ENCODE measurements around the gene DAP.
"Not testable (repeated sequence)": the region's sequence is repeated elsewhere in the genome, so short reads cannot be mapped to it uniquely, and the experiment has no call there.

Gene DAP

GRCh38 chr5:10734037-10734709 lies 26.9 kb downstream of the DAP start:
- DNase-seq (ENCODE audit: low spot score) = no peak

GRCh38 chr5:10733426-10733825 lies 27.6 kb downstream of the DAP start:
- no peak for DNase-seq (ENCODE audit: low spot score)

GRCh38 chr5:10731913-10732312 lies 29.1 kb downstream of the DAP start:
- DNase-seq (ENCODE audit: low spot score) = no peak

- no peak for DNase-seq (ENCODE audit: low spot score)
Measured at GRCh38 chr5:10730043-10730351, 31.0 kb downstream of the DAP start.

GRCh38 chr5:10729320-10730042 lies 31.6 kb downstream of the DAP start:
- DNase-seq (ENCODE audit: low spot score) = no peak

- no peak for DNase-seq (ENCODE audit: low spot score)
Measured at GRCh38 chr5:10728679-10729078, 32.4 kb downstream of the DAP start.

GRCh38 chr5:10727861-10728260 lies 33.2 kb downstream of the DAP start:
- no peak for DNase-seq (ENCODE audit: low spot score)

- DNase-seq (ENCODE audit: low spot score) = no peak
Measured at GRCh38 chr5:10726913-10727517, 34.0 kb downstream of the DAP start.

- no peak for DNase-seq (ENCODE audit: low spot score)
Measured at GRCh38 chr5:10726179-10726912, 34.7 kb downstream of the DAP start.

GRCh38 chr5:10725636-10726035 lies 35.4 kb downstream of the DAP start:
- no peak for DNase-seq (ENCODE audit: low spot score)

- DNase-seq (ENCODE audit: low spot score) = no peak
Measured at GRCh38 chr5:10724781-10725507, 36.1 kb downstream of the DAP start.

- no peak for DNase-seq (ENCODE audit: low spot score)
Measured at GRCh38 chr5:10723514-10723913, 37.5 kb downstream of the DAP start.

GRCh38 chr5:10720766-10721165 lies 40.3 kb downstream of the DAP start:
- DNase-seq (ENCODE audit: low spot score) = not testable (repeated sequence)

- DNase-seq (ENCODE audit: low spot score) = no peak
Measured at GRCh38 chr5:10719965-10720364, 41.1 kb downstream of the DAP start.

- DNase-seq (ENCODE audit: low spot score) = not testable (repeated sequence)
Measured at GRCh38 chr5:10718617-10719016, 42.4 kb downstream of the DAP start.

GRCh38 chr5:10716825-10717224 lies 44.2 kb downstream of the DAP start:
- not testable (repeated sequence) for DNase-seq (ENCODE audit: low spot score)

- DNase-seq (ENCODE audit: low spot score) = no peak
Measured at GRCh38 chr5:10715605-10716290, 45.3 kb downstream of the DAP start.

- no peak for DNase-seq (ENCODE audit: low spot score)
Measured at GRCh38 chr5:10712574-10713366, 48.3 kb downstream of the DAP start.

- DNase-seq (ENCODE audit: low spot score) = no peak
Measured at GRCh38 chr5:10711562-10711961, 49.5 kb downstream of the DAP start.

- DNase-seq (ENCODE audit: low spot score) = no peak
Measured at GRCh38 chr5:10710513-10711128, 50.4 kb downstream of the DAP start.

Measured in HuH-7.5 (cell line).